ENCODE results near the gene CAMK4.

DNA sequence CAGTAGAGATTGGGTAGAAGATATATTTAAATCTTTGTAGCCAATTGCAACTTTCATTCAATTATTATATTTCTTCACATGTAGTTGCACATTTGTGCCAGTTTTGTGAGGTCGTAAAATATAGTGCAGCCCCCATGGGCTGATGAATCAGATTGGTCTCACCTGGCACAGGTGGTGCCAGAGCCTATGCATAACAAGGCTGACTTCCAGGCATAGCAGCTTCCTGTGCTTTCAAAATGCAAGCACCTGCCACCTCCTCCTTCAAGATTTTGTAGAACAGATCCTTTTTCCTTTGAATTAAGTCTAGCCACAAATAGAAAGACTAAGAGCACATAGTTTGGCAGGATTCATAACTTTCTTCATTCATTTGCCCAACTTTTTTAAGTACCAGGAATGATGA, 201.0 kb downstream of the CAMK4 start:
- TF ChIP-seq, protein P1, sequence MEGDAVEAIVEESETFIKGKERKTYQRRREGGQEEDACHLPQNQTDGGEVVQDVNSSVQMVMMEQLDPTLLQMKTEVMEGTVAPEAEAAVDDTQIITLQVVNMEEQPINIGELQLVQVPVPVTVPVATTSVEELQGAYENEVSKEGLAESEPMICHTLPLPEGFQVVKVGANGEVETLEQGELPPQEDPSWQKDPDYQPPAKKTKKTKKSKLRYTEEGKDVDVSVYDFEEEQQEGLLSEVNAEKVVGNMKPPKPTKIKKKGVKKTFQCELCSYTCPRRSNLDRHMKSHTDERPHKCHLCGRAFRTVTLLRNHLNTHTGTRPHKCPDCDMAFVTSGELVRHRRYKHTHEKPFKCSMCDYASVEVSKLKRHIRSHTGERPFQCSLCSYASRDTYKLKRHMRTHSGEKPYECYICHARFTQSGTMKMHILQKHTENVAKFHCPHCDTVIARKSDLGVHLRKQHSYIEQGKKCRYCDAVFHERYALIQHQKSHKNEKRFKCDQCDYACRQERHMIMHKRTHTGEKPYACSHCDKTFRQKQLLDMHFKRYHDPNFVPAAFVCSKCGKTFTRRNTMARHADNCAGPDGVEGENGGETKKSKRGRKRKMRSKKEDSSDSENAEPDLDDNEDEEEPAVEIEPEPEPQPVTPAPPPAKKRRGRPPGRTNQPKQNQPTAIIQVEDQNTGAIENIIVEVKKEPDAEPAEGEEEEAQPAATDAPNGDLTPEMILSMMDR (IDR thresholded peaks at IDR 0.05; ENCODE audit: insufficient read depth, low read length), result no peak
- TF ChIP-seq POLR2AphosphoS5 (IDR thresholded peaks at IDR 0.05; ENCODE audit: low read depth) (no peak), GABPA (IDR thresholded peaks at IDR 0.05; ENCODE audit: low read depth) (no peak), SPI1 (IDR thresholded peaks at IDR 0.05; ENCODE audit: borderline replicate concordance, low read depth) (no peak)
- TF ChIP-seq, protein P2, sequence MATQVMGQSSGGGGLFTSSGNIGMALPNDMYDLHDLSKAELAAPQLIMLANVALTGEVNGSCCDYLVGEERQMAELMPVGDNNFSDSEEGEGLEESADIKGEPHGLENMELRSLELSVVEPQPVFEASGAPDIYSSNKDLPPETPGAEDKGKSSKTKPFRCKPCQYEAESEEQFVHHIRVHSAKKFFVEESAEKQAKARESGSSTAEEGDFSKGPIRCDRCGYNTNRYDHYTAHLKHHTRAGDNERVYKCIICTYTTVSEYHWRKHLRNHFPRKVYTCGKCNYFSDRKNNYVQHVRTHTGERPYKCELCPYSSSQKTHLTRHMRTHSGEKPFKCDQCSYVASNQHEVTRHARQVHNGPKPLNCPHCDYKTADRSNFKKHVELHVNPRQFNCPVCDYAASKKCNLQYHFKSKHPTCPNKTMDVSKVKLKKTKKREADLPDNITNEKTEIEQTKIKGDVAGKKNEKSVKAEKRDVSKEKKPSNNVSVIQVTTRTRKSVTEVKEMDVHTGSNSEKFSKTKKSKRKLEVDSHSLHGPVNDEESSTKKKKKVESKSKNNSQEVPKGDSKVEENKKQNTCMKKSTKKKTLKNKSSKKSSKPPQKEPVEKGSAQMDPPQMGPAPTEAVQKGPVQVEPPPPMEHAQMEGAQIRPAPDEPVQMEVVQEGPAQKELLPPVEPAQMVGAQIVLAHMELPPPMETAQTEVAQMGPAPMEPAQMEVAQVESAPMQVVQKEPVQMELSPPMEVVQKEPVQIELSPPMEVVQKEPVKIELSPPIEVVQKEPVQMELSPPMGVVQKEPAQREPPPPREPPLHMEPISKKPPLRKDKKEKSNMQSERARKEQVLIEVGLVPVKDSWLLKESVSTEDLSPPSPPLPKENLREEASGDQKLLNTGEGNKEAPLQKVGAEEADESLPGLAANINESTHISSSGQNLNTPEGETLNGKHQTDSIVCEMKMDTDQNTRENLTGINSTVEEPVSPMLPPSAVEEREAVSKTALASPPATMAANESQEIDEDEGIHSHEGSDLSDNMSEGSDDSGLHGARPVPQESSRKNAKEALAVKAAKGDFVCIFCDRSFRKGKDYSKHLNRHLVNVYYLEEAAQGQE (IDR thresholded peaks at IDR 0.05; ENCODE audit: insufficient replicate concordance, low read depth), result no peak

Data from HL-60 (cell line).